ENCODE data around the gene SIPA1L3. TPM values are rescaled to one million over a fixed set of nuclear protein-coding genes. Genes with fewer than 3 reads are reported as not detected.

The SIPA1L3 gene
- total and polyA plus RNA-seq, 2 of the 13 experiments (the other 11 are each of a cell fraction or from before 2014, with no cell fraction given): 5.5 to 7.7 TPM

- H2AFZ ChIP-seq (ENCODE audit: low read length): no peak overlapping the region
- no peaks in the 10 kb centered on the region for H3K27me3 ChIP-seq (ENCODE audit: control insufficient read depth in 1 of 2, insufficient read depth in 2 of 2, low read length in 2 of 2)
- H4K20me1 ChIP-seq (ENCODE audit: insufficient read depth, low read length): no peaks in the 10 kb centered on the region
- peaks cover under 1% of the 10 kb centered on the region; the same call in 1 of the 2 replicates for H3K4me1 ChIP-seq (ENCODE audit: insufficient read depth, low read length)
- H3K9me3 ChIP-seq (ENCODE audit: low read length): no peaks in the 10 kb centered on the region
- H3K4me2 ChIP-seq (ENCODE audit: low read depth, low read length): no peak overlapping the region
- H3K9ac ChIP-seq (ENCODE audit: insufficient read depth, low read depth, low read length): no peak overlapping the region
- 93% methylated on average over 5 of the region's 5 CpGs for WGBS (ENCODE audit: low lambda C conversion rate)
- POLR2A ChIA-PET: no interaction called here
- intact Hi-C loops (cut with micrococcal nuclease; ENCODE audit: unreplicated experiment) (no loop called here), in situ Hi-C loops (cut with HindIII; ENCODE audit: extremely low pct_ligation_motif_present, low pct_unique_long_range_greater_than_20kb) (no loop called here)
- DNase-seq (ENCODE audit: low spot score) (no peak), ATAC-seq (no peak; the same call in 2 of the 3 replicates), FAIRE-seq (no peak)
- CTCF ChIA-PET (ENCODE audit: low intra/inter-chr PET ratio, low total read pairs): no interaction called here
- no TSS peak for BruUV-seq (replicated peaks)
- H3K27ac ChIP-seq (ENCODE audit: extremely low read length, insufficient read depth, low read length): no peak overlapping the region
- H3K79me2 ChIP-seq (ENCODE audit: insufficient read depth, low read length): no peaks in the 10 kb centered on the region
- H3K36me3 ChIP-seq (replicated peaks in 1 of 2; ENCODE audit: control insufficient read depth in 1 of 2, insufficient read depth in 2 of 2, low read length in 2 of 2): no peaks in the 10 kb centered on the region
- no peak for TF ChIP-seq THYN1 (CRISPR knock-in tag; IDR thresholded peaks at IDR 0.05; ENCODE audit: borderline replicate concordance, low read depth)
- no peak for TF ChIP-seq ZGPAT (CRISPR knock-in tag; IDR thresholded peaks at IDR 0.05)
- TF ChIP-seq TSC22D2 (CRISPR knock-in tag; IDR thresholded peaks at IDR 0.05; ENCODE audit: borderline replicate concordance): no peak
- TF ChIP-seq HMGXB3 (CRISPR knock-in tag; IDR thresholded peaks at IDR 0.05; ENCODE audit: borderline replicate concordance): no peak
- no peak for TF ChIP-seq RBM22 (optimal IDR thresholded peaks at IDR 0.05; ENCODE audit: low read length)
- TF ChIP-seq NFATC3 (CRISPR knock-in tag; IDR thresholded peaks at IDR 0.05): no peak
- no peak for TF ChIP-seq ZNF672 (CRISPR knock-in tag; IDR thresholded peaks at IDR 0.05)
- TF ChIP-seq ARNT2 (CRISPR knock-in tag; IDR thresholded peaks at IDR 0.05; ENCODE audit: low read depth): no peak
- TF ChIP-seq MED1 (CRISPR knock-in tag; IDR thresholded peaks at IDR 0.05): no peak
- no peak for TF ChIP-seq ZNF33B (CRISPR knock-in tag; IDR thresholded peaks at IDR 0.05)
- no peak for TF ChIP-seq ZNF510 (CRISPR knock-in tag; IDR thresholded peaks at IDR 0.05; ENCODE audit: low read depth)
- TF ChIP-seq ZMYM3 (CRISPR knock-in tag; IDR thresholded peaks at IDR 0.05): no peak
- no peak for TF ChIP-seq ZNF660 (CRISPR knock-in tag; IDR thresholded peaks at IDR 0.05; ENCODE audit: borderline replicate concordance, low read depth)
- TF ChIP-seq ZNF761 (CRISPR knock-in tag; conservative IDR thresholded peaks at IDR 0.05): no peak
- no peak for TF ChIP-seq ZNF34 (CRISPR knock-in tag; IDR thresholded peaks at IDR 0.05; ENCODE audit: borderline replicate concordance)
- TF ChIP-seq MIXL1 (CRISPR knock-in tag; IDR thresholded peaks at IDR 0.05): no peak
- no peak for TF ChIP-seq SSRP1 (CRISPR knock-in tag; IDR thresholded peaks at IDR 0.05)
- TF ChIP-seq GLI4 (CRISPR knock-in tag; IDR thresholded peaks at IDR 0.05; ENCODE audit: borderline replicate concordance): no peak
- TF ChIP-seq CBX1 (IDR thresholded peaks at IDR 0.05; ENCODE audit: low read depth): no peak
- no peak for TF ChIP-seq ZNF564 (CRISPR knock-in tag; IDR thresholded peaks at IDR 0.05)
- H3K4me3 ChIP-seq (replicated peaks in 1 of 3; ENCODE audit: insufficient read depth in 1 of 3, low read depth in 2 of 3, low read length in 3 of 3): no peak overlapping the region
Observed at GRCh38 chr19:38018694-38019395, 111.8 kb downstream of the SIPA1L3 start.
